Measurements from ENCODE around the gene IQSEC3. TPM values are rescaled to one million over a fixed set of nuclear protein-coding genes. Genes with fewer than 3 reads are reported as not detected.

IQSEC3 gene
- total and polyA plus RNA-seq, 10 of the 15 experiments (the other 5 are each of a cell fraction or from before 2014, with no cell fraction given), result not detected

GRCh38 chr12:125566-125965 lies 59.0 kb downstream of the IQSEC3 start (continued):
- no peak for TF ChIP-seq SMAD1 (IDR thresholded peaks at IDR 0.05; ENCODE audit: low read depth, partially characterized antibody)
- no peak for TF ChIP-seq CBFB (IDR thresholded peaks at IDR 0.05; ENCODE audit: low read depth)
- no peak for TF ChIP-seq TCF7 (IDR thresholded peaks at IDR 0.05; ENCODE audit: borderline replicate concordance)
- no peak for TF ChIP-seq MTA3 (IDR thresholded peaks at IDR 0.05; ENCODE audit: borderline replicate concordance, low read length)
- no peak for TF ChIP-seq PRDM15 (CRISPR knock-in tag; IDR thresholded peaks at IDR 0.05)

DNA sequence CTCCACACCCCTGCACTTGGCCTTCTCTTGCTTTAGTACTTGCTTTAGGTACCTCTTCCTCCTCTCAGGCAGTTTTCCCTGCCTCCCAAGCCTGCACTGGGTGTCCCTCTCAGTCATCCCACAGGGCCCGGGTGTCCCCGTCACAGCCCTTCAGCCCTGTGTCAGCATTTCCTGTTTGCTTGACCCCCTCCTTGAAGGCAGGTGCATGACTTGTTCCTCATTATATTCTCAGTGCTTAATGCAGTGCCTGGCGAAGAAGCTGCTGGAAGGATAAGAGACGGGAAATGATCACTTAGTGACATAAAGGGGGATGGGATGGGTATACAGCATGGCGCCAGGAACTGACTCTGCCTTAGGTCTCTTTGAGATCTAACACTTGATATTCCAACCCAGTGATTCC lies 61.5 kb downstream of the IQSEC3 start:
- RAD21 ChIA-PET (ENCODE audit: unreplicated experiment), result no interaction called here
- ATAC-seq, result no peak
- Histone ChIP-seq H3K27ac (ENCODE audit: control insufficient read depth, insufficient read depth) (no peak overlapping the region), H3K36me3 (ENCODE audit: control insufficient read depth in 2 of 2, insufficient read depth in 2 of 2, low read length in 1 of 2) (no peaks in the 10 kb centered on the region), H4K20me1 (ENCODE audit: control insufficient read depth, insufficient read depth) (no peaks in the 10 kb centered on the region), H3K4me2 (ENCODE audit: control insufficient read depth, insufficient read depth) (no peak overlapping the region), H3K27me3 (replicated peaks in 1 of 2; ENCODE audit: control insufficient read depth in 2 of 2, insufficient read depth in 2 of 2, low read length in 1 of 2) (peaks cover 3 to 10% of the 10 kb centered on the region in 2 experiments), H2AFZ (ENCODE audit: control insufficient read depth, low read depth, low read length) (no peak overlapping the region), H3K9ac (ENCODE audit: control insufficient read depth, insufficient read depth, low read length) (no peak overlapping the region), H3K4me3 (no peak overlapping the region), H3K9me3 (replicated peaks; ENCODE audit: control insufficient read depth, insufficient read depth, low read length) (no peaks in the 10 kb centered on the region), H3K4me1 (ENCODE audit: control insufficient read depth, insufficient read depth, low read length) (no peaks in the 10 kb centered on the region), H3K79me2 (ENCODE audit: control insufficient read depth, insufficient read depth, low read length) (no peaks in the 10 kb centered on the region)
- no peak for DNase-seq (ENCODE audit: low read depth, low spot score)
- no peak for TF ChIP-seq SMAD5 (IDR thresholded peaks at IDR 0.05; ENCODE audit: low read depth)
- no peak for TF ChIP-seq CHD2 (IDR thresholded peaks at IDR 0.05; ENCODE audit: borderline replicate concordance, low read depth, low read length)
- TF ChIP-seq CHD1 (IDR thresholded peaks at IDR 0.05; ENCODE audit: low read depth, low read length), result no peak
- no peak for TF ChIP-seq EZH2 (IDR thresholded peaks at IDR 0.05; ENCODE audit: borderline replicate concordance, control insufficient read depth, low read depth, low read length)
- TF ChIP-seq, protein P1, sequence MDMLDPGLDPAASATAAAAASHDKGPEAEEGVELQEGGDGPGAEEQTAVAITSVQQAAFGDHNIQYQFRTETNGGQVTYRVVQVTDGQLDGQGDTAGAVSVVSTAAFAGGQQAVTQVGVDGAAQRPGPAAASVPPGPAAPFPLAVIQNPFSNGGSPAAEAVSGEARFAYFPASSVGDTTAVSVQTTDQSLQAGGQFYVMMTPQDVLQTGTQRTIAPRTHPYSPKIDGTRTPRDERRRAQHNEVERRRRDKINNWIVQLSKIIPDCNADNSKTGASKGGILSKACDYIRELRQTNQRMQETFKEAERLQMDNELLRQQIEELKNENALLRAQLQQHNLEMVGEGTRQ (IDR thresholded peaks at IDR 0.05; ENCODE audit: borderline replicate concordance, low read depth, low read length), result no peak
- no peak for TF ChIP-seq TCF7 (IDR thresholded peaks at IDR 0.05; ENCODE audit: borderline replicate concordance)
- TF ChIP-seq SMC3 (IDR thresholded peaks at IDR 0.05; ENCODE audit: borderline replicate concordance, low read length), result no peak
- no peak for TF ChIP-seq POLR2AphosphoS5 (IDR thresholded peaks at IDR 0.05; ENCODE audit: low read length)
- no peak for TF ChIP-seq SMAD1 (IDR thresholded peaks at IDR 0.05; ENCODE audit: low read depth, partially characterized antibody)
- TF ChIP-seq, protein P2, sequence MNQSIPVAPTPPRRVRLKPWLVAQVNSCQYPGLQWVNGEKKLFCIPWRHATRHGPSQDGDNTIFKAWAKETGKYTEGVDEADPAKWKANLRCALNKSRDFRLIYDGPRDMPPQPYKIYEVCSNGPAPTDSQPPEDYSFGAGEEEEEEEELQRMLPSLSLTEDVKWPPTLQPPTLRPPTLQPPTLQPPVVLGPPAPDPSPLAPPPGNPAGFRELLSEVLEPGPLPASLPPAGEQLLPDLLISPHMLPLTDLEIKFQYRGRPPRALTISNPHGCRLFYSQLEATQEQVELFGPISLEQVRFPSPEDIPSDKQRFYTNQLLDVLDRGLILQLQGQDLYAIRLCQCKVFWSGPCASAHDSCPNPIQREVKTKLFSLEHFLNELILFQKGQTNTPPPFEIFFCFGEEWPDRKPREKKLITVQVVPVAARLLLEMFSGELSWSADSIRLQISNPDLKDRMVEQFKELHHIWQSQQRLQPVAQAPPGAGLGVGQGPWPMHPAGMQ (IDR thresholded peaks at IDR 0.05; ENCODE audit: borderline replicate concordance), result no peak
- TF ChIP-seq STAT1 (conservative IDR thresholded peaks at IDR 0.05), result no peak
- TF ChIP-seq JUND (IDR thresholded peaks at IDR 0.05; ENCODE audit: low read depth, low read length), result no peak
- TF ChIP-seq, protein P3, sequence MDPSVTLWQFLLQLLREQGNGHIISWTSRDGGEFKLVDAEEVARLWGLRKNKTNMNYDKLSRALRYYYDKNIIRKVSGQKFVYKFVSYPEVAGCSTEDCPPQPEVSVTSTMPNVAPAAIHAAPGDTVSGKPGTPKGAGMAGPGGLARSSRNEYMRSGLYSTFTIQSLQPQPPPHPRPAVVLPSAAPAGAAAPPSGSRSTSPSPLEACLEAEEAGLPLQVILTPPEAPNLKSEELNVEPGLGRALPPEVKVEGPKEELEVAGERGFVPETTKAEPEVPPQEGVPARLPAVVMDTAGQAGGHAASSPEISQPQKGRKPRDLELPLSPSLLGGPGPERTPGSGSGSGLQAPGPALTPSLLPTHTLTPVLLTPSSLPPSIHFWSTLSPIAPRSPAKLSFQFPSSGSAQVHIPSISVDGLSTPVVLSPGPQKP (IDR thresholded peaks at IDR 0.05; ENCODE audit: low read depth, low read length), result no peak
- TF ChIP-seq CBFB (IDR thresholded peaks at IDR 0.05; ENCODE audit: low read depth), result no peak
- BruUV-seq (replicated peaks), result no TSS peak
- POLR2A ChIA-PET, result no interaction called here
- intact Hi-C loops (cut with micrococcal nuclease; ENCODE audit: unreplicated experiment), result no loop called here
- in situ Hi-C loops (cut with MboI), result no loop called here
- CTCF ChIA-PET, result no interaction called here
- FAIRE-seq, result no peak
- WGBS (ENCODE audit: insufficient coverage, insufficient replicate concordance, low lambda C conversion rate, missing lambda C conversion rate), result 0% methylated on average over 5 of the region's 5 CpGs
- SMC1A ChIA-PET (ENCODE audit: uncharacterized antibody, unreplicated experiment), result no interaction called here
